DND-41 (cell line): Measurements from ENCODE around the gene TET1.
"Not testable (repeated sequence)": the region's sequence is repeated elsewhere in the genome, so short reads cannot be mapped to it uniquely, and the experiment has no call there.

Experiments used
- ATAC-seq: fragments of 200-7000 bp; cut with Tn5 transposase; 3 replicates; pipeline ENCODE4 v1.9.1; 2021; ENCODE audit warnings: low read depth; ENCODE audit not compliant: insufficient read depth
- DNase-seq: peaks from one replicate; pipeline ENCODE4 v3.0.0-alpha.2; 2020
- H2AFZ ChIP-seq: 2 replicates; pipeline ENCODE4 v1.6.0; 2012; ENCODE audit warnings: low read depth, low read length
- H3K27ac ChIP-seq: 2 replicates; pipeline ENCODE4 v1.5.1; 2012; ENCODE audit warnings: low read length, inconsistent platforms
- H3K27me3 ChIP-seq: fragments of 200-600 bp; sonication (generic); 2 replicates; pipeline ENCODE4 v1.6.0; 2012; ENCODE audit warnings: low read length, mild to moderate bottlenecking, inconsistent platforms; ENCODE audit not compliant: insufficient read depth, poor library complexity
- H3K36me3 ChIP-seq: 2 replicates; pipeline ENCODE4 v1.5.1; 2012; ENCODE audit warnings: low read length, inconsistent platforms; ENCODE audit not compliant: insufficient read depth
- H3K4me1 ChIP-seq: 2 replicates; pipeline ENCODE4 v1.5.1; 2012; ENCODE audit warnings: mild to moderate bottlenecking, low read length; ENCODE audit not compliant: insufficient read depth
- H3K4me2 ChIP-seq: 2 replicates; pipeline ENCODE4 v1.6.0; 2012; ENCODE audit warnings: mild to moderate bottlenecking, moderate library complexity, low read length, inconsistent platforms; ENCODE audit not compliant: insufficient read depth
- H3K4me3 ChIP-seq, 2 experiments: fragments of 200-600 bp in 1 of 2; shearing (Covaris generic) in 1 of 2; 2 replicates each; pipeline ENCODE4 v1.5.1; 2012 to 2016; ENCODE audit warnings: inconsistent platforms in 2 of 2, low read length in 2 of 2, mild to moderate bottlenecking in 2 of 2, low read depth in 1 of 2, moderate library complexity in 1 of 2
- H3K79me2 ChIP-seq: 2 replicates; pipeline ENCODE4 v1.6.0; 2012; ENCODE audit warnings: low read length, inconsistent platforms; ENCODE audit not compliant: insufficient read depth
- H3K9ac ChIP-seq: 2 replicates; pipeline ENCODE4 v1.6.0; 2012; ENCODE audit warnings: low read depth, mild to moderate bottlenecking, inconsistent platforms, low read length, moderate library complexity
- H3K9me3 ChIP-seq: 2 replicates; pipeline ENCODE4 v1.5.1; 2012; ENCODE audit warnings: low read length, moderate library complexity, mild to moderate bottlenecking, inconsistent platforms; ENCODE audit not compliant: insufficient read depth, severe bottlenecking
- H4K20me1 ChIP-seq: 2 replicates; pipeline ENCODE4 v1.6.0; 2012; ENCODE audit warnings: low read length; ENCODE audit not compliant: insufficient read depth
- EZH2 ChIP-seq: IDR thresholded peaks from 3 replicates; pipeline ENCODE4 v1.6.1; 2012; ENCODE audit warnings: borderline replicate concordance, low read depth, mild to moderate bottlenecking, moderate library complexity, low read length, inconsistent platforms; ENCODE audit not compliant: severe bottlenecking
- TF ChIP-seq, protein P1 (sequence below): IDR thresholded peaks from 2 replicates; pipeline ENCODE4 v1.5.1; 2012; ENCODE audit warnings: borderline replicate concordance, low read length, moderate library complexity, mild to moderate bottlenecking; ENCODE audit not compliant: poor library complexity, severe bottlenecking; ENCODE audit errors: extremely low read depth

TET1 gene

GRCh38 chr10:68625316-68625921, 65.3 kb downstream of the TET1 start:
- Histone ChIP-seq H3K4me3 (no peak overlapping the region), H3K4me1 (peaks cover 19% of the 10 kb centered on the region), H3K27me3 (no peaks in the 10 kb centered on the region), H3K36me3 (no peaks in the 10 kb centered on the region), H3K27ac (no peak overlapping the region), H3K4me2 (no peak overlapping the region), H3K9me3 (no peaks in the 10 kb centered on the region), H3K9ac (no peak overlapping the region), H4K20me1 (no peaks in the 10 kb centered on the region), H3K79me2 (peaks cover 9% of the 10 kb centered on the region; the same call in 1 of the 2 replicates), H2AFZ (no peak overlapping the region)
- DNase-seq, result no peak
- no peak for TF ChIP-seq EZH2
- TF ChIP-seq, protein P1, sequence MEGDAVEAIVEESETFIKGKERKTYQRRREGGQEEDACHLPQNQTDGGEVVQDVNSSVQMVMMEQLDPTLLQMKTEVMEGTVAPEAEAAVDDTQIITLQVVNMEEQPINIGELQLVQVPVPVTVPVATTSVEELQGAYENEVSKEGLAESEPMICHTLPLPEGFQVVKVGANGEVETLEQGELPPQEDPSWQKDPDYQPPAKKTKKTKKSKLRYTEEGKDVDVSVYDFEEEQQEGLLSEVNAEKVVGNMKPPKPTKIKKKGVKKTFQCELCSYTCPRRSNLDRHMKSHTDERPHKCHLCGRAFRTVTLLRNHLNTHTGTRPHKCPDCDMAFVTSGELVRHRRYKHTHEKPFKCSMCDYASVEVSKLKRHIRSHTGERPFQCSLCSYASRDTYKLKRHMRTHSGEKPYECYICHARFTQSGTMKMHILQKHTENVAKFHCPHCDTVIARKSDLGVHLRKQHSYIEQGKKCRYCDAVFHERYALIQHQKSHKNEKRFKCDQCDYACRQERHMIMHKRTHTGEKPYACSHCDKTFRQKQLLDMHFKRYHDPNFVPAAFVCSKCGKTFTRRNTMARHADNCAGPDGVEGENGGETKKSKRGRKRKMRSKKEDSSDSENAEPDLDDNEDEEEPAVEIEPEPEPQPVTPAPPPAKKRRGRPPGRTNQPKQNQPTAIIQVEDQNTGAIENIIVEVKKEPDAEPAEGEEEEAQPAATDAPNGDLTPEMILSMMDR, result no peak
- ATAC-seq, result no peak

GRCh38 chr10:68628576-68629127, 68.5 kb downstream of the TET1 start:
- DNase-seq, result peak; percentile 66
- Histone ChIP-seq H3K4me1 (peaks cover 19% of the 10 kb centered on the region), H3K4me2 (no peak overlapping the region)

GRCh38 chr10:68632271-68632560, 72.1 kb downstream of the TET1 start:
- not testable (repeated sequence) for H3K27me3 ChIP-seq, H3K9me3 ChIP-seq, H3K27ac ChIP-seq, H3K9ac ChIP-seq, ATAC-seq, H3K36me3 ChIP-seq, DNase-seq, H4K20me1 ChIP-seq, H2AFZ ChIP-seq, H3K4me3 ChIP-seq, H3K4me2 ChIP-seq
- H3K4me1 ChIP-seq, result peaks cover 13% of the 10 kb centered on the region
- peaks cover 17% of the 10 kb centered on the region for H3K79me2 ChIP-seq

More at GRCh38 chr10:68628576-68629127, 68.5 kb downstream of the TET1 start:
- Histone ChIP-seq H3K36me3 (no peaks in the 10 kb centered on the region), H2AFZ (no peak overlapping the region), H3K9me3 (no peaks in the 10 kb centered on the region), H4K20me1 (no peaks in the 10 kb centered on the region), H3K4me3 (no peak overlapping the region), H3K9ac (no peak overlapping the region), H3K79me2 (peaks cover 13% of the 10 kb centered on the region), H3K27ac (peak overlapping the region; percentile 29; the same call in 1 of the 2 replicates), H3K27me3 (no peaks in the 10 kb centered on the region)
- ATAC-seq, result peak; percentile 94
- no peak for TF ChIP-seq EZH2
- TF ChIP-seq, protein P1, result no peak

DNA sequence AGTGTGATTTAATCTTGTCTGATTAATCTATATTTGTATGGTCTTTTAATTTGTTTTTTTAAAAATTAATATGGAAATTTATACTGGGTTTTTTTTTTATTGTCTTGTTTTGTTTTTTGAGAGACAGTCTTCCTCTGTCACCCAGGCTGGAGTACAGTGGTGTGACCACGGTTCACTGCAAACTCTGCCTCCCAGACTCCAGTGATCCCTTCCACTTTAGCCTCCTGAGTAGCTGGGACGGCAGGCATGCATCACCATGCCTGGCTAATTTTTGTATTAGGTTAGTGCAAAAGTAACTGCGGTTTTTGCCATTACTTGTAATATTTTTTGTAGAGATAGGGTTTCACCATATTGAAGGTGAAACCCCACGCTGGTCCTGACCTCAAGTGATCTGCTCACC, 73.1 kb downstream of the TET1 start:
- Histone ChIP-seq H3K4me2 (no peak overlapping the region), H3K4me3 (no peak overlapping the region), H4K20me1 (no peaks in the 10 kb centered on the region), H3K79me2 (peaks cover 17% of the 10 kb centered on the region), H3K36me3 (no peaks in the 10 kb centered on the region), H3K27me3 (no peaks in the 10 kb centered on the region), H2AFZ (no peak overlapping the region), H3K27ac (no peak overlapping the region), H3K9me3 (no peaks in the 10 kb centered on the region), H3K4me1 (peaks cover 9% of the 10 kb centered on the region), H3K9ac (no peak overlapping the region)
- no peak for ATAC-seq
- TF ChIP-seq EZH2, result no peak
- TF ChIP-seq, protein P1, result no peak
- DNase-seq, result no peak
